ENCODE data around the gene XRN1.

- TF ChIP-seq, protein P1, sequence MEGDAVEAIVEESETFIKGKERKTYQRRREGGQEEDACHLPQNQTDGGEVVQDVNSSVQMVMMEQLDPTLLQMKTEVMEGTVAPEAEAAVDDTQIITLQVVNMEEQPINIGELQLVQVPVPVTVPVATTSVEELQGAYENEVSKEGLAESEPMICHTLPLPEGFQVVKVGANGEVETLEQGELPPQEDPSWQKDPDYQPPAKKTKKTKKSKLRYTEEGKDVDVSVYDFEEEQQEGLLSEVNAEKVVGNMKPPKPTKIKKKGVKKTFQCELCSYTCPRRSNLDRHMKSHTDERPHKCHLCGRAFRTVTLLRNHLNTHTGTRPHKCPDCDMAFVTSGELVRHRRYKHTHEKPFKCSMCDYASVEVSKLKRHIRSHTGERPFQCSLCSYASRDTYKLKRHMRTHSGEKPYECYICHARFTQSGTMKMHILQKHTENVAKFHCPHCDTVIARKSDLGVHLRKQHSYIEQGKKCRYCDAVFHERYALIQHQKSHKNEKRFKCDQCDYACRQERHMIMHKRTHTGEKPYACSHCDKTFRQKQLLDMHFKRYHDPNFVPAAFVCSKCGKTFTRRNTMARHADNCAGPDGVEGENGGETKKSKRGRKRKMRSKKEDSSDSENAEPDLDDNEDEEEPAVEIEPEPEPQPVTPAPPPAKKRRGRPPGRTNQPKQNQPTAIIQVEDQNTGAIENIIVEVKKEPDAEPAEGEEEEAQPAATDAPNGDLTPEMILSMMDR (conservative IDR thresholded peaks at IDR 0.05 in 1 of 2, IDR thresholded peaks at IDR 0.05 in 1 of 2; ENCODE audit: low read depth in 1 of 2, low read length in 2 of 2), result no peak
- no peak for TF ChIP-seq EZH2 (IDR thresholded peaks at IDR 0.05; ENCODE audit: low read length, missing control alignments)
Measured at GRCh38 chr3:142460689-142461088, 12.9 kb upstream of the XRN1 start.
